ENCODE data around the gene SHB.

GRCh38 chr9:38112456-38112855 lies 43.4 kb upstream of the SHB start:
- TF ChIP-seq CTCF (IDR thresholded peaks at IDR 0.05 in 8 of 11, conservative IDR thresholded peaks at IDR 0.05 in 3 of 11) (no peak), POLR2A (IDR thresholded peaks at IDR 0.05) (no peak), POLR2AphosphoS5 (IDR thresholded peaks at IDR 0.05) (no peak)
